OCI-LY7 (cell line): ENCODE measurements around the gene DMD. TPM values are rescaled to one million over a fixed set of nuclear protein-coding genes. Genes with fewer than 3 reads are reported as not detected.

ENCODE experiments used
- BruUV-seq: library from RNA; stranded (reverse); fragments of 400-500 nt; replicated peaks from 2 replicates; lab custom pipeline; 2021; lab: Mats Ljungman, UMichigan
- CTCF ChIA-PET: fragments of 300-600 bp; sonication (Branson Sonifier 250); formaldehyde crosslinking; loops from one replicate; lab custom pipeline; 2022; ENCODE audit warnings: antibody characterized with exemption; ENCODE audit not compliant: unreplicated experiment; lab: Charles Lee
- POLR2A ChIA-PET: fragments of 300-600 bp; sonication (Branson Sonifier 250); formaldehyde crosslinking; loops from one replicate; lab custom pipeline; 2022; ENCODE audit warnings: antibody characterized with exemption; lab: Charles Lee
- DNase-seq: peaks from one replicate; pipeline ENCODE4 v3.0.0-alpha.2; 2015; ENCODE audit warnings: low spot score
- H2AFZ ChIP-seq: fragments of 200-600 bp; sonication (generic), shearing (Covaris generic); 2 replicates; pipeline ENCODE4 v1.6.1; 2014; ENCODE audit warnings: mild to moderate bottlenecking, antibody characterized with exemption, low read length, moderate library complexity
- H3K27ac ChIP-seq: fragments of 200-600 bp; sonication (generic); 2 replicates; pipeline ENCODE4 v1.5.1; 2014; ENCODE audit warnings: mixed run types, low read depth, mild to moderate bottlenecking, moderate library complexity, low read length, inconsistent platforms; ENCODE audit not compliant: poor library complexity, severe bottlenecking
- H3K36me3 ChIP-seq: fragments of 200-600 bp; sonication (generic); 2 replicates; pipeline ENCODE4 v1.6.1; 2014; ENCODE audit warnings: mild to moderate bottlenecking, antibody characterized with exemption, low read length, moderate library complexity, mixed read lengths; ENCODE audit not compliant: insufficient read depth
- H3K4me1 ChIP-seq: fragments of 200-600 bp; sonication (generic); 2 replicates; pipeline ENCODE4 v1.5.1; 2014; ENCODE audit warnings: mild to moderate bottlenecking, low read length; ENCODE audit not compliant: insufficient read depth, poor library complexity, severe bottlenecking
- H3K4me2 ChIP-seq: fragments of 200-600 bp; sonication (generic); 2 replicates; pipeline ENCODE4 v1.6.1; 2014; ENCODE audit warnings: mild to moderate bottlenecking, low read length
- H3K4me3 ChIP-seq: fragments of 200-600 bp; sonication (generic); 2 replicates; pipeline ENCODE4 v1.5.1; 2014; ENCODE audit warnings: mild to moderate bottlenecking, low read depth, low read length; ENCODE audit not compliant: poor library complexity, severe bottlenecking
- H3K79me2 ChIP-seq: fragments of 200-600 bp; sonication (generic); 2 replicates; pipeline ENCODE4 v1.6.1; 2016; ENCODE audit warnings: low read depth, mild to moderate bottlenecking, low read length, moderate library complexity, mixed read lengths; ENCODE audit not compliant: insufficient read depth
- H3K9me2 ChIP-seq: fragments of 200-600 bp; sonication (generic); 2 replicates; pipeline ENCODE4 v1.6.1; 2016; ENCODE audit warnings: mild to moderate bottlenecking, low read length, mixed read lengths; ENCODE audit not compliant: insufficient read depth
- H3K9me3 ChIP-seq: fragments of 200-600 bp; sonication (generic); 2 replicates; pipeline ENCODE4 v1.6.1; 2014; ENCODE audit warnings: mild to moderate bottlenecking, mixed run types, low read length, mixed read lengths
- H4K20me1 ChIP-seq: fragments of 200-600 bp; sonication (generic); 2 replicates; pipeline ENCODE4 v1.6.1; 2014; ENCODE audit warnings: mild to moderate bottlenecking, antibody characterized with exemption, low read length, moderate library complexity, mixed read lengths; ENCODE audit not compliant: insufficient read depth
- EZH2phosphoT487 ChIP-seq: fragments of 200-600 bp; sonication (generic); IDR thresholded peaks from 2 replicates; pipeline ENCODE4 v1.6.1; 2018; ENCODE audit warnings: low read depth, borderline replicate concordance, mild to moderate bottlenecking, mixed run types, antibody characterized with exemption, low read length, moderate library complexity, mixed read lengths
- intact Hi-C: fragments of 100-400 bp; cut with micrococcal nuclease; formaldehyde crosslinking; loops from one replicate; pipeline ENCODE4 v1.10.0; 2022; ENCODE audit not compliant: unreplicated experiment
- total RNA-seq, 2 experiments: library from RNA; depleted of rRNA in 1 of 2; stranded (reverse); fragments of >200 nt in 1 of 2; shearing (Covaris generic) in 1 of 2; gene quantifications; 2 replicates each; pipeline ENCODE4 v1.2.3, GENCODE V29; 2014 to 2022
- TF ChIP-seq, protein P1 (sequence below): fragments of 200-600 bp; sonication (generic); conservative IDR thresholded peaks from 2 replicates; pipeline ENCODE4 v1.5.1; 2014; ENCODE audit warnings: mild to moderate bottlenecking, antibody characterized with exemption, low read length, moderate library complexity, mixed read lengths

DMD gene
- total RNA-seq, 2 experiments from 2014 or later = 20.5 to 61.4 TPM

DNA sequence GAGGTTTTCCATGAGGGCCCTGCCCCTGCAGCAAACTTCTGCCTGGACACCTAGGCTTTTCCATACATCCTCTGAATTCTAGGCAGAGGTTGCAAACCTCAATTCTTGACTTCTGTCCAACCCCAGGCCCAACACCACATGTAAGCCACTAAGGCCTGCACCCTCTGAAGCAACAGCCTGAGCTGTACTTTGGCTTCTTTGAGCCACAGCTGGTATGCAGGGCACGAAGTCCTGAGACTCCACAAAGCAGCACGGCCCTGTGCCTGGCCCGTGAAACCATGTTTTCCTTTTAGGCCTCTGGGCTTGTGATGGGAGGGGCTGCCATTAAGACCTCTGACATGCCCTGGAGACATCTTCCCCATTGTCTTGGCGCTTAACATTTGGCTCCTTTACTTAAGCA, 1411.1 kb downstream of the DMD start:
- no TSS peak for BruUV-seq

DNA sequence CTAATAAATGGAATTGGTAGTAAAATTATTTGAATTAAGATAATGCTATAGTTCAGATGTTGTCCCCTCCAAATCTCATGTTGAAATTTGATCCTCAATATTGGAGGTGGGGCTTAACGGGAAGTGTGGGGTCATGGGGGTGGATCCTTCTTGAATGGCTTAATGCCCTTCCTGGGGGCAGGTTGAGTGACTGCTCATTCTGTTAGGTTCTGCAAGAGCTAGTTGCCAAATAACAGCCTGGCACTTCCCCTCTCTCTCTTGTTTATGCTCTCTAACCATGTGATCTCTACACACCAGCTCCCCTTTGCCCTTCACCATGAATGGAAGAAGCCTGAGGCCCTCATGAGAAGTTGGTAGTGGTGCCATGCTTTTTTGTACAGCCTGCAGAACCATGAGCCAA, 1414.7 kb downstream of the DMD start:
- H3K79me2 ChIP-seq = no peaks in the 10 kb centered on the region
- ChIA-PET CTCF (no interaction called here), POLR2A (no interaction called here)
- BruUV-seq = no TSS peak
- H3K36me3 ChIP-seq = no peaks in the 10 kb centered on the region
- TF ChIP-seq, protein P1, sequence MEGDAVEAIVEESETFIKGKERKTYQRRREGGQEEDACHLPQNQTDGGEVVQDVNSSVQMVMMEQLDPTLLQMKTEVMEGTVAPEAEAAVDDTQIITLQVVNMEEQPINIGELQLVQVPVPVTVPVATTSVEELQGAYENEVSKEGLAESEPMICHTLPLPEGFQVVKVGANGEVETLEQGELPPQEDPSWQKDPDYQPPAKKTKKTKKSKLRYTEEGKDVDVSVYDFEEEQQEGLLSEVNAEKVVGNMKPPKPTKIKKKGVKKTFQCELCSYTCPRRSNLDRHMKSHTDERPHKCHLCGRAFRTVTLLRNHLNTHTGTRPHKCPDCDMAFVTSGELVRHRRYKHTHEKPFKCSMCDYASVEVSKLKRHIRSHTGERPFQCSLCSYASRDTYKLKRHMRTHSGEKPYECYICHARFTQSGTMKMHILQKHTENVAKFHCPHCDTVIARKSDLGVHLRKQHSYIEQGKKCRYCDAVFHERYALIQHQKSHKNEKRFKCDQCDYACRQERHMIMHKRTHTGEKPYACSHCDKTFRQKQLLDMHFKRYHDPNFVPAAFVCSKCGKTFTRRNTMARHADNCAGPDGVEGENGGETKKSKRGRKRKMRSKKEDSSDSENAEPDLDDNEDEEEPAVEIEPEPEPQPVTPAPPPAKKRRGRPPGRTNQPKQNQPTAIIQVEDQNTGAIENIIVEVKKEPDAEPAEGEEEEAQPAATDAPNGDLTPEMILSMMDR = no peak
- TF ChIP-seq EZH2phosphoT487 = no peak
- intact Hi-C loops = no loop called here
- H3K9me2 ChIP-seq = no peaks in the 10 kb centered on the region
- DNase-seq = no peak
- no peak overlapping the region for H3K4me2 ChIP-seq
- H3K27ac ChIP-seq = no peak overlapping the region
- no peak overlapping the region for H3K4me3 ChIP-seq
- no peaks in the 10 kb centered on the region for H3K9me3 ChIP-seq
- H3K4me1 ChIP-seq = no peaks in the 10 kb centered on the region
- no peaks in the 10 kb centered on the region for H4K20me1 ChIP-seq
- H2AFZ ChIP-seq = no peak overlapping the region

More for the DNA sequence above, 1411.1 kb downstream of the DMD start:
- no peak overlapping the region for H3K4me2 ChIP-seq
- H3K9me3 ChIP-seq = no peaks in the 10 kb centered on the region
- no peak overlapping the region for H3K4me3 ChIP-seq
- H3K79me2 ChIP-seq = no peaks in the 10 kb centered on the region
- H3K27ac ChIP-seq = no peak overlapping the region
- no peaks in the 10 kb centered on the region for H3K36me3 ChIP-seq
- no peak for DNase-seq
- no peaks in the 10 kb centered on the region for H4K20me1 ChIP-seq
- H2AFZ ChIP-seq = no peak overlapping the region
- H3K9me2 ChIP-seq = no peaks in the 10 kb centered on the region
- TF ChIP-seq, protein P1 = no peak
- no peak for TF ChIP-seq EZH2phosphoT487
- intact Hi-C loops = no loop called here
- H3K4me1 ChIP-seq = no peaks in the 10 kb centered on the region
- POLR2A ChIA-PET = no interaction called here
- CTCF ChIA-PET = no interaction called here

DNA sequence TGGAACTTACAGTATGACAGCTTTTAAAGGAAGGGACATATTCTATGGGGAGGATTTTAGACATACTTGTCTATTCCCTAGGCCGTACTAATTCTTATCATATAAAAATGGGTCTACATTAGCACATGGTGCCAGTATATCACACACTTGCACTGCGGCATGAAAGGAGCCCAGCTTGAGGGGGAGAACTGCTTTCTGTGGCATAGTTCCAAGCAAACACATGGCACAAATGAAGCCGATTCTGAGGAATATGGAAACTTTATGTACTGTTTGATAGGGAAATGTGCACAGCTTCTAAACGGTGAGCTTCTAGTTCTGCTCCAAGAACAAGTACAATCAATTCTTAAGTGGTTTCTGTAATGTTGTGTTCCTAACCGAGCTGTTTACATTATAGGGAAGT, 1463.9 kb downstream of the DMD start:
- Histone ChIP-seq H3K9me2 (no peaks in the 10 kb centered on the region), H3K4me3 (no peak overlapping the region), H3K9me3 (no peaks in the 10 kb centered on the region), H3K27ac (no peak overlapping the region), H4K20me1 (no peaks in the 10 kb centered on the region), H3K4me1 (no peaks in the 10 kb centered on the region), H3K79me2 (no peaks in the 10 kb centered on the region), H2AFZ (no peak overlapping the region), H3K36me3 (no peaks in the 10 kb centered on the region), H3K4me2 (no peak overlapping the region)
- TF ChIP-seq, protein P1 = no peak
- no peak for TF ChIP-seq EZH2phosphoT487
- no peak for DNase-seq
- ChIA-PET CTCF (no interaction called here), POLR2A (interaction anchor here (0.8 kb wide), 2 partner anchors 774 to 1312 kb away, joined by 3 read pairs; no protein-coding TSS in a partner anchor)
- no TSS peak for BruUV-seq
- intact Hi-C loops = no loop called here
